NK-92 (cell line): ENCODE results near the gene ENTR1.
"Not testable (repeated sequence)": the region's sequence is repeated elsewhere in the genome, so short reads cannot be mapped to it uniquely, and the experiment has no call there.

Source experiments
- DNase-seq: peaks from one replicate; lab custom pipeline; 2025; ENCODE audit not compliant: unreplicated experiment; lab: John Stamatoyannopoulos, UW

ENTR1 gene

GRCh38 chr9:136438548-136439480 is 28.4 kb upstream of the ENTR1 start:
- no peak for DNase-seq

DNA sequence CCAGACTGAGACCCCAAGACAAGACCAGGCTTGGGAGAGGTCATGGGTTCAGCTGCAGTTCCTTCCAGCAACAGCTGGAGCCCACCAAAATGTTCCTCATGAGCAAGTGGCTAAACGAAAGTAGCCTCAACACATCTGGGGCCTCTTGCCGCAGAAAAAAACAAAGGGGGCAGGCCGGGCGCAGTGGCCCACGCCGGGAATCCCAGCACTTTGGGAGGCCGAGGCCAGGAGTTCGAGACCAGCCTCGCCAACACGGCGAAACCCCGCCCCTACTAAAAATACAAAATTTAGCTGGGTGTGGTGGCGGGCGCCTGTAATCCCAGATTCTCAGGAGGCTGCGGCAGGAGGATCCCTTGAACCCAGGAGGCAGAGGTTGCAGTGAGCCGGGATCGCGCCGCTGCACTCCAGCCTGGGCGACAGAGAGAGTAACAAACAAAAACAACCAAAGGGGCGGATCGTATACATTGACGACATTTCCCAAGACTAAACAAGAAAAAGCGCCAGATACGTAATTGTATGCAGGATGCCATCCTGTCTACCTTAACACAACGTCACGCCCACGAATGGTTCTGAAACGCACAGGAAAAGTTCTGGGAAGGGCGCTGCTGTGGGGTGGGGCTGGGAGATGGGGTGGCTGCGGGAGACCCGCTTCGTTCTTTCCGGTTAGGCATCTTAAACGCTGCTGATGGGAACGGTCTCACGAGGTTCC is 27.6 kb upstream of the ENTR1 start:
- DNase-seq, result no peak

DNA sequence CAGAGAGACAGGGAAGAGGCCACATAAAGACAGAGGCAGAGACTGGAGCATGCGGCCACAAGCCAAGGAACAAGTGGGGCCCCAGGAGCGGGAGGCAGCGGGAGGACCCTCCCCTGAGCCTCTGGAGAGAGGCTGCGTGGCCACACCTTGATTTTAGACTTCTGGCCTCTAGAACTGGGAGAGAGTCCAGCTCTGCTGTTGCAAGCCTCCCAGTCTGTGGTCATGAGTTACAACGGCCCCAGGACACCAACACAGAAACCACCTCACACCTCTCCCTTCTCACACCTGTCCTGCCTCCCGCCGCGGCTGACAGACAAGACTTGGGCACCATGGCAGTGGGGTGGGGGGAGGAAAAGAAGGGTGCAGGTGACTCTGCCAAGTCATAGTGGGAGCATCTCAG is 27.0 kb upstream of the ENTR1 start:
- DNase-seq, result no peak

DNA sequence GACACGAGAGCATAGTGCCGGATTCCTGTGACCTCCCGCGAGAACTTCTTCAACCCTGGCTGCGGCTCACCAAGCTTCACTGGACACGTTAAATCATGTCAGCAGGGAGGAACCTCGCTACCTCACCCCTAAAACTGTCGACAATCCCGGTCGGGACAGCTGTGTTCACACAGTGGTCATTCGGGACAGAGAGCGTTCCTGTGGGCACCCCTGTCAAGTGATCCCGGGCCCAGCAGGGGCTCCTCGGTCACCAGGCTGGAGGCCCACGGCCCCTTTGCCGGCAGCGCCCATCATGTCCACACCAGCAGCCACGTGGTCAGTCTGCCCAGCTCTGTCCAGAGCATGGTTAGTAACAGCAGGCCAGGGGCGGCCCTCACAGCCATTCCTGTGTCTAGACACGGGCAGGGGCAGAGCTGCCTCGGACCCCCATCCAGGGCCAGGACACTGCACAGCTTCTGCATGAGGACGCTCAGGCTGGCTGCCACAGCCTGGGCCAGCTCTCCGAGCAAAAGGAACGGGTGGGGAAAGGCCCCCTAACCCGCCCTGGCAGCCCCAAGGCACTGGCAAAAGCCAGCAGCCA is 25.7 kb upstream of the ENTR1 start:
- no peak for DNase-seq

DNA sequence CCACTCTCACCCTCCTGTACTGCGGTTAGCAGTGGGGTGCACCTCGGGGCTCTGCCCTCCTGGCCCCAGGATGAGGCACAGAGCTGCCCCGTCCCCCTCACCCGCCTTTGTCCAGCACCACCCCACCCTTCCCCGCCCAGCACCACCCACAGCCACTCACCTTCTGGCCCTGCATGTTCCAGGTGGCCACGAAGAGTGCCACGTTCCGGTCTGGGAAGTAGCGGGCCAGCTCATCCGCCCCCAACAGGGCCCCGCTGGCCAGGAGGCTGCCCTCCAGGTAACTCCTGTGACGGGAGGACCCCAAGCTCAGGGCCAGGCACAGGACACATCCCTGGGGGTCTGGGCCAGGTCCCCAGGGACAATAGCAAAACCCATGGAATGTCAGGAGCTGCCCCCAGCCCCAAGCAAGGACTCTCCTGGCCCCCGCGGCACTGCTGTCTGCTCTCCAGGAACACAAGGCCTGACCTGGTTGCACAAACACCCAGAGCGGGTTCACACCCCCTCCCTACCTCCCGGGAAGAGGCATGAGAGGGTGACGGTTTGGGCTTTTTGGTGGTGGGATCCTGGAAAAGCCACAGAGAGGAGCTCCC is 24.3 kb upstream of the ENTR1 start:
- no peak for DNase-seq

- DNase-seq, result no peak
Measured at GRCh38 chr9:136433849-136434579, 23.6 kb upstream of the ENTR1 start.

DNA sequence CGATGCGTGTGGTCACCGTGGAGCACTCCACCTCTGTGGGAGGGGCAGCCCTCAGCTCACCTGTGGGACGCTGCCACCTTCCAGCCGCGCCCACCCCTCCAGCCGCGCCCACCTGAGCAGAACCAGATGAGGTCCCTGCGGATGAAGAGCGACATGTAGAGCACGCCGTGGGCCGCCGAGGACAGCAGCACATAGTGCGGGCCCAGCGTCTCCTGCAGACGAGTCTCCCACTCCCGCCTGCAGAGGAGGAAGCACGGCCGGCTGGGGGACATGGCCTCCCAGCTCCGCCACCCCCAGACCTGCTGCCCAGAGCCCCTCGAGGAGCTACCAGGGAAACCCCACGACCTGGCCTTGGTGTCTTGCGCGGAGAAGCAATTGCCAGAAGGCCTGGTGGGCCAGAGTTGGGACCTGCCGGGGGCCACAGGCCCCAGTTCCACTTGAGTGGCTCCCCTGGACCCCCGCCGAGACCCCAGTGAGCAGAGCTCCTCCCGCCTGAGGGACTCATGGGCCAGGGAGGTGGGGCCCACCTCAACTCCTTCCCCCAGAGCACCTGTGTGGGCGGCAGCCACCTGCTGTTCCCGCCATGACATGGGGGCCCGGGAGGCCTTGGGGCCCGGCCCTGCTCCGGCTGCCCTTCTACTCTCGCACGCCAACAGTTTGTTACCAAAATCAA is 22.8 kb upstream of the ENTR1 start:
- no peak for DNase-seq

GRCh38 chr9:136432591-136432990 is 22.2 kb upstream of the ENTR1 start:
- no peak for DNase-seq

GRCh38 chr9:136431782-136432350 is 21.5 kb upstream of the ENTR1 start:
- DNase-seq, result no peak

DNA sequence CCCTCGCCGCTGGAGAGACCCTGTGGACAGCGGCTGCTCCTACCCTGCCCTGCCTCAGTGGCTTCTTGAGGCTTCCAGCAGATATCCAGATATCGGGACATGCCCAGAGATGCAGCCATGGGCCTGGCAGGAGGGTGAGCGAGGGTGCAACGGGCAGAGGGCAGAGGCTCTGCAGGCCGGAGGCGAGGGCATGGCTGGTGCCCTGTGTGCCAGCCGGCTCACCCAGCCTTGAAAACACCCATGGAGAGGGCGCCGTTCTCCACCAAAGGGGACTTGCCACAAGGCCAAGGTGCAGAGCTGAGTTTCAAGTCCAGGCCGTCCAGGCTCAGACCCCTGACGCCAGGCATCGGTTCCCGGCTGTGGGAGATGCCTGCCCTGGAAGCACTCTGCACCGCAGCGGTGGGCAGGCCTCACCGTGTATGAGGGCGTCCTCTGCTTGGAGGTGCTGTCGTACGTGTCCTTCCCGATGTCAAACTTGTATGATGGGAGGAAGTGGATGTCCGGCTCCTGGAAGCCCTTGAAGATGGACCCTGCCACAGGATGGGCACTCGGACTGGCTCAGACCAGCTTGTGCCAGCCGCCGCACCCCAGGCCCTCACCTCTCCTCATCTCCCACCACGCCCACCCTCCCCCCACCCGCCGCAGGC is 20.3 kb upstream of the ENTR1 start:
- DNase-seq, result no peak

DNA sequence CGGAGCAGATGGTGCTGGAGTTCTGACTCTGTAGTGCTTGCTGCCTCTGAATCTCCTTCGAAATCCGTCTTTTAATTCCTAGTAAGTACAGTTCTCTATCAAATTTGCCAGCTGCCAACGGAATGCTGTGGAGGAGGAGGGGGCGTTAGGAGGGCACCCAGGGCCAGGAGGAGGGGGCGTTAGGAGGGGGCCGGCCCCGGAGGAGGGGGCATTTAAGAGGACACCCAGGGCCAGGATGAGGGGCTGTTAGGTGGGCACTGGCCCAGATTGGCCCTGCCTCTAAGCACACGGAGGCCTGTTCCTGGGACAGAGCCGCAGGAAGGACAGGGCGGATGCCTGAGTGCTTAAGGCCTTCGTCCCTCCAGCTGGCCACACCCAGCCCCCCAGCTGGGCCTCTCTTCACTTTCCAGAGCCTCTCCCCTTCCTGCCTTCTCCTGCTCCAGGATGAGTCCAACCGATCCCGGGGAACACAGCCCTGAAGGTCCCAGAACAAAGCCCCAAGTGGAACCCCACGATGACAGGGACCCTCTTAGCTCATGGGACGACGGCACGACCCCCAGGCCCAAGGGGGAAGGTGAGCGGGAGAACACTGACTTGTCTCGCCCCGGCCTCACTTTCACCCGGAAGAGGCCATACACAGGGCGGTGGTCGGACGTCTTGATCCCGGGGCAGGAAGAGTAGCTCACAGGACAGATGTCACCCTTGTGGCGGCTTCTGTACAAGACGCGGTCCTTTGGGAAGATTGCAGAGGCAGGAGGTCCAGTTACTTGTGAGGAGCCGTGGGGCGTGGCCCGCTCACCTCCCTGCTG is 19.5 kb upstream of the ENTR1 start:
- DNase-seq, result no peak

DNA sequence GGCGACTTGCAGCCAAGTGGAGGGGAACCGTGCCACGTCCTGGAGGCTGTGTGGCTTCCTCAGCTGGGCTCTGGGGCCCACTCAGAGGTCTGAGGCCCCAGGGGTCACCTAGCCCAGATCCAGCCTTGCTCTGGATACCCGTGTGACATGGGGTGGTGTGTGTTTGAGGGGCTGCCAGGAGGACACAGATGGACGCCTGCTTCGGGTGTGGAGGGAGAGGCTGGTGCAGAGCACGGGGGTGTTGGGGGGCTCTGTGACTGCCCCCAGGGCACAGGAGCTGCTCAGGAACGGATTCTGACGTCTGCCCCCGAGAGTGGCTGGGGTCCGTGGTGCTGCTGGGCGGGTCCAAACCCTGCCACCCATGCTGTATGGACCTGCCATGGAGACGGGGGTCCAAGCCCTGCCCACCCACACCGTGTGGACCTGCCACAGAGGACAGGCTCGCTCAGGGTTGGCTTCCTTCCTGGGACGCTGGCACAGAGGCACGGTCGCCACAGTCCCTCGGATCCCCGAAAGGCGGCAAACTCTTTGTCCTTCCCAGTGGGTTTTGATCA is 18.7 kb upstream of the ENTR1 start:
- no peak for DNase-seq

- no peak for DNase-seq
Measured at GRCh38 chr9:136426787-136427186, 16.4 kb upstream of the ENTR1 start.

- not testable (repeated sequence) for DNase-seq
Measured at GRCh38 chr9:136425367-136425766, 15.0 kb upstream of the ENTR1 start.

- no peak for DNase-seq
Measured at GRCh38 chr9:136424750-136425362, 14.4 kb upstream of the ENTR1 start.

- no peak for DNase-seq
Measured at GRCh38 chr9:136423432-136424146, 13.2 kb upstream of the ENTR1 start.

DNA sequence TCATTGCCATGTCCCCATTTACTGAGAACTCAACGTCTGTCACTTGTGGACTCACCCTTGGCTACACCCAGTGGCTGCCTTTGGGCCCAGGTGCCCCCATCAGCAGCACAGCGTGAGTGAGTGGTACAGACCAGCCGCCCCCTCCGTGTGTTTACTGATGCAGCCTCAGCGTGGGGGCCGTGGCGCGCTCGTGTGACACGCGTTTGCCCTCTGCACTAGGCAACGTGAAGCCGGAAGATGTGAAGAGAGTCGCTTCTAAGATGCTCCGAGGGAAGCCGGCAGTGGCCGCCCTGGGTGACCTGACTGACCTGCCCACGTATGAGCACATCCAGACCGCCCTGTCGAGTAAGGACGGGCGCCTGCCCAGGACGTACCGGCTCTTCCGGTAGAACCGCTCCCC is 12.5 kb upstream of the ENTR1 start:
- no peak for DNase-seq
